ENCODE data around the gene APAF1.

DNA sequence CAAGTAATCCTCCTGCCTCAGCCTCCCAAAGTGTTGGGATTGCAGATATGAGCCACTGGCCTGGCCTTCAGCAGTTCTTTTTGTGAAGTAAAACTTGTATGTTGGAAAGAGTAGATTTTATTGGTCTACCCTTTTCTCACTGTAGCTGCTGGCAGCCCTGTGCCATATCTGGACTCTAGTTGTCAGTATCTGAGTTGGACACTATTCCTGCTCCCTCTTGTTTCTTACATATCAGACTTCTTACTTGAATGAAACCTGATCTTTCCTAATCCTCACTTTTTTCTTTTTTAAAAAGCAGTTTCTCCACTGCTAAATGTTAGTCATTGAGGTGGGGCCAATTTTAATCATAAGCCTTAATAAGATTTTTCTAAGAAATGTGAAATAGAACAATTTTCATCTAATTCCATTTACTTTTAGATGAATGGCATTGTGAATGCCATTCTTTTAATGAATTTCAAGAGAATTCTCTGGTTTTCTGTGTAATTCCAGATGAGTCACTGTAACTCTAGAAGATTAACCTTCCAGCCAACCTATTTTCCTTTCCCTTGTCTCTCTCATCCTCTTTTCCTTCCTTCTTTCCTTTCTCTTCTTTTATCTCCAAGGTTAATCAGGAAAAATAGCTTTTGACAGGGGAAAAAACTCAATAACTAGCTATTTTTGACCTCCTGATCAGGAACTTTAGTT lies 88.7 kb downstream of the APAF1 start:
- no peak for TF ChIP-seq POLR2AphosphoS5 (IDR thresholded peaks at IDR 0.05; ENCODE audit: low read depth, low read length)
- no peak for TF ChIP-seq POLR2A (IDR thresholded peaks at IDR 0.05; ENCODE audit: low read depth, low read length)
